SJSA1 (cell line): ENCODE data around the gene RBBP5. TPM values are rescaled to one million over a fixed set of nuclear protein-coding genes. Genes with fewer than 3 reads are reported as not detected.

Experiments
- DNase-seq, 2 experiments: peaks; one replicate each; pipeline ENCODE4 v3.0.0-alpha.2; 2015 to 2020; ENCODE audit warnings: low spot score in 2 of 2, low read depth in 1 of 2
- H3K27ac ChIP-seq: fragments of 250-450 bp; sonication (Bioruptor Pico); 2 replicates; pipeline ENCODE4 v1.5.1; 2020; ENCODE audit warnings: mild to moderate bottlenecking, moderate library complexity
- H3K27me3 ChIP-seq: fragments of 250-450 bp; sonication (Bioruptor Pico); replicated peaks from 2 replicates; pipeline ENCODE4 v1.5.1; 2020; ENCODE audit warnings: mild to moderate bottlenecking, moderate library complexity
- H3K36me3 ChIP-seq: fragments of 250-450 bp; sonication (Bioruptor Pico); 2 replicates; pipeline ENCODE4 v1.5.1; 2020; ENCODE audit warnings: mild to moderate bottlenecking
- H3K4me1 ChIP-seq: fragments of 250-450 bp; sonication (Bioruptor Pico); replicated peaks from 2 replicates; pipeline ENCODE4 v1.6.1; 2021; ENCODE audit warnings: mild to moderate bottlenecking
- H3K4me3 ChIP-seq: fragments of 250-450 bp; sonication (Bioruptor Pico); 2 replicates; pipeline ENCODE4 v1.5.1; 2020; ENCODE audit warnings: mild to moderate bottlenecking
- H3K9me3 ChIP-seq: fragments of 250-450 bp; sonication (Bioruptor Pico); replicated peaks from 2 replicates; pipeline ENCODE4 v1.5.1; 2020; ENCODE audit warnings: mild to moderate bottlenecking
- total RNA-seq: library from RNA; depleted of rRNA; stranded (reverse); fragments of >200 nt; shearing (Covaris generic); gene quantifications from 2 replicates; pipeline ENCODE4 v1.2.3, GENCODE V29; 2014

The RBBP5 gene
- total RNA-seq, 1 experiment from 2014 or later, result 30.2 TPM

DNA sequence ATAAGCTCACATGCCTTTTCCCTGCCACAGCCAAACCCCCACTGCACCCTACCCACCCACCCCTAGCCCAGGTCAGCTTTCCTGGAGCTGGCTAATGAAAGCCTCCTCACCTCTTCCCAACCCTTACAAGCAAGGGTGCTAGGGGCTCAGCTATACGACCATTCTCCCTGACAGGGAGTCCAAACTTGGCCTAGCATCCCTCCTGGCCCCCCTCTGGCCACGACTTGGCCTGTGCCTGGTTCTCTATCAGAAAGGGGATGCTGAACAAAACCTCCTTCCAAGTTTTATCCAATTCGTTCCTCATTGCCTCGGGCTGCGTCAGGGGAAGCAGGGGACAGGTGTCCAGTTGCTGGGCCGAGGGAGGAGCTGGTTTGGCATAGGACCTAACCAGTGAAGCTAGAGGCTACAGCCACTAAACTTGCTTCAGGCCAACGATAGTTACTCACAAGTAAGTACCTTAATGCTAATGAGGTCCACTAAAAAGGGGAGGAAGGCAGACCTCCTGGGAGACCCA is 46.1 kb downstream of the RBBP5 start:
- no peak for DNase-seq
- Histone ChIP-seq H3K36me3 (no peaks in the 10 kb centered on the region), H3K27ac (no peak overlapping the region), H3K4me1 (no peaks in the 10 kb centered on the region), H3K4me3 (no peak overlapping the region), H3K27me3 (no peaks in the 10 kb centered on the region), H3K9me3 (no peaks in the 10 kb centered on the region)

DNA sequence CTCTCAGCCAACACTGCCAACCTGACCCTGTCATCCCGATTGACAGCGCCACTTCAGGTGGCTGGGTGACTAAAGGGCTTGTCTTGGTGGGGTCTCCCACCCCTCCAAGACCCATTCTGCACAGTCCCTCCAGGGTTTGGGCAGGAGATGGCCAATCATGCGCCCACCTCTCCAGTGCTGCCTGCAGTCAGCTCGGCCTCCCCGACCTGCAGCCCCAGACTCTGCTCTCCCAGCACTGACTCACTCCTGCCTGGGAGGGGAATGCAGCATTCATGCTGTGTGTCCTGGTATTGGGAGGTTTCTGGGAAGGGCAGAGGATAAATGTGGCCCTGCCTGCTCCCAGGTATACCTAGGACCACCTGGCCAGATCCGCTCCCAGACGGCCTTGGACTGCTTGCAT is 47.3 kb downstream of the RBBP5 start:
- Histone ChIP-seq H3K4me3 (no peak overlapping the region), H3K27me3 (no peaks in the 10 kb centered on the region), H3K36me3 (no peaks in the 10 kb centered on the region), H3K9me3 (no peaks in the 10 kb centered on the region), H3K27ac (no peak overlapping the region), H3K4me1 (no peaks in the 10 kb centered on the region)
- no peak for DNase-seq

DNA sequence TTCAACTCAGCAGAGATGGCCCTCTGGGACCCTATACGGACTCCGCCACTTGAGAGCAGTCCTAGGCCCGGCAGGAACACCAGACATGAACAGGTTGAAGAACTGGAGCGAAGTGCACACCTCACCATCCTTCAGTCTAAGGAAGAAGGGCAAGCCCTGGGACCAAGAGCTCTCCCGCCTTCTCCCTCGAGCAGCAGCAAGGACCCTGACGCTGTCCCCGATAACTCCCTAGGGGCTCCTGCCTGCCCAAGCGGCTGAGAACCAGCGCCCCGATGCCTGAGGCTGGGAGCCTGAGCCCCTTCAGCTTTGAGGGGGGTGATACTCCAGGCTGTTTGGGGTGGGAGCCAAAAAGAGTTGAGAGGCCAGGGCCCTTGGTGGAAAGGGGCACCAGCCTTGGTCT is 47.7 kb downstream of the RBBP5 start:
- no peaks in the 10 kb centered on the region for H3K4me1 ChIP-seq
- no peaks in the 10 kb centered on the region for H3K36me3 ChIP-seq
- no peak for DNase-seq
- no peak overlapping the region for H3K27ac ChIP-seq
- no peak overlapping the region for H3K4me3 ChIP-seq
- H3K9me3 ChIP-seq, result no peaks in the 10 kb centered on the region
- H3K27me3 ChIP-seq, result no peaks in the 10 kb centered on the region

DNA sequence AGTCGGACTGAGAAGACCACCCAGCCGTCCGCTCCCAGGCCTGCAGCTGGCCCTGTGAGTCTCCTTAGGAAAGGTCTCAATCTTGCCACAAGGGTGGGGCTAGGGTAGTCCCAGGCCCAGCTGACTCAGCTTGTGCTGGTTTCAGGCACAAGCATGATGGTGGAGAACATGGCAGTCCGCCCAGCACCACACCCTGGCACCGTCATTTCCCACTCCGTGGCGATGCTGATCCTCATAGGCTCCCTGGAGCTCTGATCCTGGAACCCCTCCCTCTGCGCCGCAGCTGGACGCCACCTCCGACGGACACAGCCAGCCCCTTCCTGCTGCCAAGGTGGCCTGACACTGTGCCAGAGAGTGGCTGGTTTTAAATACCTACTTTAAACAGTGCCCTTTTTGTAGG is 48.3 kb downstream of the RBBP5 start:
- H3K36me3 ChIP-seq, result no peaks in the 10 kb centered on the region
- DNase-seq, result no peak
- no peaks in the 10 kb centered on the region for H3K9me3 ChIP-seq
- no peaks in the 10 kb centered on the region for H3K27me3 ChIP-seq
- H3K27ac ChIP-seq, result no peak overlapping the region
- no peak overlapping the region for H3K4me3 ChIP-seq
- H3K4me1 ChIP-seq, result no peaks in the 10 kb centered on the region

DNA sequence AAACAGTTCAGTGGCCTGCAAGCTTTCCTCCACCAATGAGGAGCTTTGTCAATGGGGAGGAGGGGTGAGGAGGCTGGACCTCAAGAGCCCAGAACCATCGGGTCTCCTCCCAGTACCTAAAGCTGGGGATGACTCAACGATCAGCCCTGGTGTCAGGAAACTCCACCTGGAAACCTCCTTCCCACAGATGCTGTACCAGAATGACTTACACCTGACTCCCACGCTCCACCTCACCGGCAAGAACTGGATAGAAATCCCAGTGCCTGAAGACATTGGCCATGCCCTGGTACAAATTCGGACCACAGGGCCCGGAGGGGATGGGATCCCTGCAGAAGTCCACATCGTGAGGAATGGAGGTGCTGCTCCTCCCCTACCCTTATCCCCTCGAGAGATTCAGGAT is 48.9 kb downstream of the RBBP5 start:
- no peaks in the 10 kb centered on the region for H3K4me1 ChIP-seq

DNA sequence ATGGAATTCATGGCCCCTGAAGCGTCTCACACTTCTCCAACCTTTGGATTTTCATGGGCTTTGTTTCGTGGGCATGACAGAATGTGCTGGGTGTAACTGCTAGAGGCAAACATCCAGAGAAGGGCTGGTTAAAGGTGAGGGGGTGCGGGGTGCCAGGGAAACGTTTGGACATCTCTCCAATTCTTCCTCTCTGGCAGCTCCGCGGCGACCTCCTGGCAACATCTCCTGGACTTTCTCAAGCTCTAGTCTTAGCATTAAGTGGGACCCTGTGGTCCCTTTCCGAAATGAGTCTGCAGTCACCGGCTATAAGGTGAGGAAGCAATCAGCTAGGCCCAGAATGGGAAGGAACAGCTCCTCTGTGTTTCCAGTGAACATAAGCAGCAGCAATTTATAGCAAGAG is 49.5 kb downstream of the RBBP5 start:
- DNase-seq, result no peak

More for the DNA sequence above, 48.9 kb downstream of the RBBP5 start:
- Histone ChIP-seq H3K27ac (no peak overlapping the region), H3K36me3 (no peaks in the 10 kb centered on the region), H3K4me3 (no peak overlapping the region), H3K27me3 (no peaks in the 10 kb centered on the region), H3K9me3 (no peaks in the 10 kb centered on the region)
- DNase-seq, result no peak

DNA sequence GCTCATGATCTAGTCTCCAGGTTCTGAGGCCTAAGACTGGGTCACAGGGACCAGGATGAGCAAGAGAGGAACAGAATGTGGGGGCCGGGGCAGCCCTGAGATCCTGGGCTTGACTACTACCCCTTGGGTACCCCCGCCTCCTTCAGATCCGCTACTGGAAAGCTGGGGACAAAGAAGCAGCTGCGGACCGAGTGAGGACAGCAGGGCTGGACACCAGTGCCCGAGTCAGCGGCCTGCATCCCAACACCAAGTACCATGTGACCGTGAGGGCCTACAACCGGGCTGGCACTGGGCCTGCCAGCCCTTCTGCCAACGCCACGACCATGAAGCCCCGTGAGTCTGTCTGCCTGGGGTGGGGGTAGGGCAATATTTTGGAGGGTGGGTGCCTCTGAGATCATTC is 50.0 kb downstream of the RBBP5 start:
- Histone ChIP-seq H3K27me3 (no peaks in the 10 kb centered on the region), H3K9me3 (no peaks in the 10 kb centered on the region), H3K36me3 (no peaks in the 10 kb centered on the region), H3K4me3 (no peak overlapping the region), H3K27ac (no peak overlapping the region), H3K4me1 (no peaks in the 10 kb centered on the region)
- no peak for DNase-seq

More for the DNA sequence above, 49.5 kb downstream of the RBBP5 start:
- H3K4me1 ChIP-seq, result no peaks in the 10 kb centered on the region
- H3K27ac ChIP-seq, result no peak overlapping the region
- no peaks in the 10 kb centered on the region for H3K9me3 ChIP-seq
- H3K4me3 ChIP-seq, result no peak overlapping the region
- H3K27me3 ChIP-seq, result no peaks in the 10 kb centered on the region
- H3K36me3 ChIP-seq, result no peaks in the 10 kb centered on the region

DNA sequence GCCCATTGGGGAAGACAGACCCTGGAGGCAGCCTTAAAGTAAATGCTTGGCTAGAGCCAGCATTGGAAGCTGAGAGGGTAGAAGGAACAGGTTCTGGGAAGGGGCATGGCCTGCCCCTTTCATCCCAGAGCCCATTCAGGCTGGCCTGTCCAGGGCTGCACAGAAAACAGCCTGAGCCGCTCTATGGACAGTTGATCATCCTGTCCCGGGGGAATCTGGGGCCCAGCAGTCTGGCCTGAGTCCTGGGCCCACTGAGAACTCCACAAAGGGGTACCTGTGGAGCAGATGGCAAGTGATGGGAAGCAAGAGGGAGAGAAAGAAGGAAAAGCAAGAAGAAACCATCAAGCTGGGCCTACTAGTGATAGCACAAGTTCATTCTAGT is 50.8 kb downstream of the RBBP5 start:
- Histone ChIP-seq H3K27me3 (no peaks in the 10 kb centered on the region), H3K9me3 (no peaks in the 10 kb centered on the region), H3K36me3 (no peaks in the 10 kb centered on the region), H3K4me3 (no peak overlapping the region), H3K27ac (no peak overlapping the region), H3K4me1 (no peaks in the 10 kb centered on the region)
- DNase-seq, result no peak

DNA sequence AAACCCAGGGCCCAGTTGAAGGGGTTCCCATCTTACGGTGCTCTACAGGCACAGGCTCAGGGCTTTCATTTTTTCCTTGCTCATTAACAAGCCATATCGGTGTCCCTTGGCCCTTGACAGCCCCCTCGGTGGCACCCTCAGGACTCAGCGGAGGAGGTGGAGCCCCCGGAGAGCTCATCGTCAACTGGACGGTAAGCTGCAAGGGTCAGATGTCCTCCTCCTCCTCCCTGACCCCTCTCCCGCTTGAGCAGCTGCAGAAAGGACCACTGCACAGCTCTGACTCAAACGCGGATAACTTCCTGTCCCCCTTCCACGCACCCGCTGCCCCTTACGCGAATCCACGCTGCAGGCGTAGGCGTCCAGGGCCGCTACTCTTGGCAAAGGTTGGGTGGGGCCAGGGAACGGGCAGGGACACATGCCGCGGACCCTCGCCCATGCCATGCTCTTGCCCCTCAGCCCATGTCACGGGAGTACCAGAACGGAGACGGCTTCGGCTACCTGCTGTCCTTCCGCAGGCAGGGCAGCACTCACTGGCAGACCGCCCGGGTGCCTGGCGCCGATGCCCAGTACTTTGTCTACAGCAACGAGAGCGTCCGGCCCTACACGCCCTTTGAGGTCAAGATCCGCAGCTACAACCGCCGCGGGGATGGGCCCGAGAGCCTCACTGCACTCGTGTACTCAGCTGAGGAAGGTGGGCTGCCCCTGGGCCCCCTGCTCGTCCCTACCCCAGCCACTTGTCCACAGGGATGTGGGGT is 52.2 kb downstream of the RBBP5 start:
- H3K4me3 ChIP-seq, result no peak overlapping the region

DNA sequence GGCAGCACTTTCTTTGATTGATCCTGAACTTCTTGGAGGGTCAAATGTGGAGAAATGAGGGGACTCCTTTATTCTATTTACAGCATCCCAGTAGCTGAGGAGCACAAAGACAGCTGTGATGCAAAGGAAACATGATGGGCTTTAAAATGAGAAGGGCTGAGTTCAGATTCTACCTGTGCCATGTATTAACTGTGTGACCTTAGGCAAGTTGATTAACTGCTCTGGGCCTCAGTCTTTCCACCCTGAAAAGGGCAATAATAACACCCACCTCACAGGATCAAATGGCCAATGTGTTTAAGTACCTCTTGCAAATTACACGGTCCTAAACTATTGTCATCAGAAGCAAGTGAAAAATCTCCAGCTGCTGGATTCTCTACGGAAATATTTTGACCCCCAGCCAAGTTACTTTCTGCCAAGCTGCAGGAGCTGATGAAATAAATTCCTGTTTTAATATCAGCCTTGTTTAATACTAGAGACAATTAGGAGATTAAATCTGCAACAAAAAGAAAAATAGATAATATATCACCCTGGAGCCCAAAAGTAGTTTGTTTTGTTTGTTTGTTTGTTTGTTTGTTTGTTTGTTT is 53.2 kb downstream of the RBBP5 start:
- Histone ChIP-seq H3K4me3 (no peak overlapping the region), H3K27me3 (no peaks in the 10 kb centered on the region), H3K36me3 (no peaks in the 10 kb centered on the region), H3K4me1 (no peaks in the 10 kb centered on the region), H3K9me3 (no peaks in the 10 kb centered on the region), H3K27ac (no peak overlapping the region)
- DNase-seq, result no peak

More for the DNA sequence above, 52.2 kb downstream of the RBBP5 start:
- DNase-seq, result no peak
- Histone ChIP-seq H3K27ac (no peak overlapping the region), H3K4me1 (no peaks in the 10 kb centered on the region), H3K27me3 (no peaks in the 10 kb centered on the region), H3K9me3 (no peaks in the 10 kb centered on the region), H3K36me3 (no peaks in the 10 kb centered on the region)

DNA sequence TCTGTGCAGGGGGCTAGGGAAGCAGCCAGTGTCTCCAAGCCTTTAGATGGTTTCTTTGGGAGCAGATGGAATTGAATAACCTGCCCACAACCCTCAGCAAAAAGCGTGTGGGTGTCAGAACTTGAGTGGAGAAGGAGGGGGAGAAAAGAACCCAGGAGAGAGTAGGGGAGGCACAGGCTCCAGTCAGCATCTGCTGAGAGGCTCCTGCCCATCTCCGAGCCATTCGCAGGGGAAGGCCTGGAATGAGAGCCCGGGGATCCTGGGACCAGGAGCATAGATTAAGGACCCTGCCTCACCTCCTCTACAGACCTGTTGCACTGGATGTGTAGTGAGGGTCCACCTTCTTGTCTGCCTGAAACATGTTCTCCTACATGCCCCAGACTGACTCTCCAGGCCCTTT is 53.8 kb downstream of the RBBP5 start:
- Histone ChIP-seq H3K27ac (no peak overlapping the region), H3K4me1 (no peaks in the 10 kb centered on the region), H3K27me3 (no peaks in the 10 kb centered on the region), H3K4me3 (no peak overlapping the region), H3K9me3 (no peaks in the 10 kb centered on the region), H3K36me3 (no peaks in the 10 kb centered on the region)
- DNase-seq, result no peak

DNA sequence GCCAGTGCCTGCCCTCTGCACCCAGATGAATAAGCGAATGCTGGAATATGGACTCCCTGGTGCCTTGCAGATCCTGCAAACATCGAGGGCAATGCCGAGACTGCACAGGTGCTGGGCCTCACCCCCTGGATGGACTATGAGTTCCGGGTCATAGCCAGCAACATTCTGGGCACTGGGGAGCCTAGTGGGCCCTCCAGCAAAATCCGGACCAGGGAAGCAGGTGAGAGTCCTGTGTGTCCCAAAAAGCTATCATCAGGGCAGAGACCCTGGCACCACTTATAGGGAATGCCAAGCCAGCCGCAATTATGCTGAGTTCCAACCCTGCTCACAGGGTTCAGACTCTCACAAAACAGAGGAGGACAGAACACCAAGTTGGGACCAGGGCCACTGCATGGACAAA is 54.7 kb downstream of the RBBP5 start:
- no peak for DNase-seq
- Histone ChIP-seq H3K9me3 (no peaks in the 10 kb centered on the region), H3K4me3 (no peak overlapping the region), H3K36me3 (no peaks in the 10 kb centered on the region), H3K27me3 (no peaks in the 10 kb centered on the region), H3K4me1 (no peaks in the 10 kb centered on the region), H3K27ac (no peak overlapping the region)

DNA sequence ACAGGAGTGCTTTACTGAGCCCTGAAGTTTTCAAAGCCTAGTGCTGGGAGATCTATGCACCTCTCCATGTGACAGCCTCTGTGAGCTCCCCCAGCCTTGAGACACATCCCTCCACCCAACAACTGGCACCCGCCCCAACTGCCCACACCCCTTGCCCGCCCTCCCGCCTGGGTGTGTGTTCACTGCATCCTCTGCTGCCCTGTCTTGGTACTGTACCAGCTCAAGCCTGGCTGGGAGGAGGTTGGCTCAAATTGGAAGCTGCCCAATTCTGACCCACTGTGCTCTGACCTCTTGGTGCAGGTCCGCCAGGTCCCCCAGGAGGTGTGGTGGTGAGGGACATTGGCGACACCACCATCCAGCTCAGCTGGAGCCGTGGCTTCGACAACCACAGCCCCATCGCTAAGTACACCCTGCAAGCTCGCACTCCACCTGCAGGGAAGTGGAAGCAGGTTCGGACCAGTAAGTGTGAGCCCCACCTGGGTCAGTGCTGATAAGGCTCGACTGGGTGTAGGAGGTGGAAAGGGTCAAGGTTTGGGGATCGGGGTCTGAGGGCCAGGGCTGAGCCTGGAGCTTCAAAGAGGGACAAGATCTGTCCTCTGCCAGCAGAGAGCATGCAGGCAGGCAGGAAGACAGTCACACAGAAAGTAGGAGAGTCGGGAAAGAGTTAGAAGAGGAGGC is 55.5 kb downstream of the RBBP5 start:
- Histone ChIP-seq H3K27ac (no peak overlapping the region), H3K36me3 (no peaks in the 10 kb centered on the region), H3K27me3 (no peaks in the 10 kb centered on the region), H3K9me3 (no peaks in the 10 kb centered on the region), H3K4me1 (no peaks in the 10 kb centered on the region), H3K4me3 (no peak overlapping the region)
- no peak for DNase-seq

DNA sequence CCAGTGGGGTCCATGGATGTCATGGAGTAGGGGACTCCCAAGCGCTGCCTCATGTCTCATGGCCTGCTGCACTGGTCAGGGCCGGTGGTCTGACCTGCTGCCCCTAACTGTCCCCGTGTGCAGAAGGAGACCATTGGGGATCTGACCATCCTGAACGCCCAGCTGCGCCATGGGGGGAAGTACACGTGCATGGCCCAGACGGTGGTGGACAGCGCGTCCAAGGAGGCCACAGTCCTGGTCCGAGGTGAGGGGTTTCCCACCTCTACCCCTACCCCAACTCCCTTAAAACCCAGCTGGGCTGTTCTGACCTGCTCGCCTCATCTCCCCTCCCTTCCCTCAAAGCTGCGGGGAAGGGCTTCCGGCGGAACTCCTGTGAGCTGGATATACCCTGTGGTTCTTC is 56.1 kb downstream of the RBBP5 start:
- H3K9me3 ChIP-seq, result no peaks in the 10 kb centered on the region
- no peak for DNase-seq
- no peaks in the 10 kb centered on the region for H3K27me3 ChIP-seq
- no peaks in the 10 kb centered on the region for H3K4me1 ChIP-seq
- no peak overlapping the region for H3K27ac ChIP-seq
- no peak overlapping the region for H3K4me3 ChIP-seq
- H3K36me3 ChIP-seq, result no peaks in the 10 kb centered on the region
